IMR-90 (cell line): ENCODE measurements around the gene SLC28A2. TPM values are rescaled to one million over a fixed set of nuclear protein-coding genes. Genes with fewer than 3 reads are reported as not detected.

Experiments used
- ATAC-seq: fragments of 200-7000 bp; cut with Tn5 transposase; 2 replicates; pipeline ENCODE4 v1.9.1; 2020; ENCODE audit warnings: low read depth, mild to moderate bottlenecking, moderate library complexity
- BruUV-seq: library from RNA; stranded (reverse); fragments of 400-500 nt; replicated peaks from 2 replicates; lab custom pipeline; 2021; lab: Mats Ljungman, UMichigan
- CTCF ChIA-PET: fragments of 300-600 bp; formaldehyde crosslinking; extraction: SDS; loops from one replicate; lab custom pipeline; 2021; ENCODE audit warnings: antibody characterized with exemption; lab: Yijun Ruan, JAX
- POLR2A ChIA-PET: fragments of 300-600 bp; sonication (Branson Sonifier 250); formaldehyde crosslinking; loops from one replicate; lab custom pipeline; 2022; ENCODE audit warnings: antibody characterized with exemption; ENCODE audit not compliant: unreplicated experiment; lab: Charles Lee
- DNase-seq: peaks from one replicate; pipeline ENCODE4 v3.0.0; 2013
- H2AFZ ChIP-seq: replicated peaks from 2 replicates; pipeline ENCODE3; 2013; ENCODE audit warnings: low read length, mild to moderate bottlenecking; ENCODE audit not compliant: poor library complexity
- H2AK5ac ChIP-seq: 2 replicates; pipeline ENCODE4 v1.6.1; 2013; ENCODE audit warnings: low read depth, low read length, inconsistent platforms
- H2AK9ac ChIP-seq: replicated peaks from 2 replicates; pipeline ENCODE3; 2013; ENCODE audit warnings: mild to moderate bottlenecking, low read depth, low read length, moderate library complexity; ENCODE audit not compliant: poor library complexity
- H2BK120ac ChIP-seq: 2 replicates; pipeline ENCODE4 v1.6.1; 2013; ENCODE audit warnings: low read depth, low read length, inconsistent platforms
- H2BK15ac ChIP-seq: 3 replicates; pipeline ENCODE4 v1.6.1; 2013; ENCODE audit warnings: low read depth, low read length, inconsistent platforms
- H2BK20ac ChIP-seq: 2 replicates; pipeline ENCODE4 v1.6.1; 2013; ENCODE audit warnings: low read depth, mild to moderate bottlenecking, inconsistent platforms, low read length, moderate library complexity
- H2BK5ac ChIP-seq: 2 replicates; pipeline ENCODE4 v1.6.1; 2013; ENCODE audit warnings: mild to moderate bottlenecking, low read depth, low read length, inconsistent platforms; ENCODE audit not compliant: poor library complexity, severe bottlenecking
- H3K14ac ChIP-seq: replicated peaks from 2 replicates; pipeline ENCODE4 v1.6.1; 2013; ENCODE audit warnings: low read depth, low read length, inconsistent platforms
- H3K18ac ChIP-seq: 2 replicates; pipeline ENCODE4 v1.6.1; 2013; ENCODE audit warnings: low read depth, low read length, control low read depth
- H3K23ac ChIP-seq: 2 replicates; pipeline ENCODE4 v1.6.1; 2013; ENCODE audit warnings: low read depth, low read length, inconsistent platforms
- H3K27ac ChIP-seq: 2 replicates; pipeline ENCODE4 v1.5.1; 2013; ENCODE audit warnings: mild to moderate bottlenecking, control low read depth, low read length; ENCODE audit not compliant: insufficient read depth
- H3K27me3 ChIP-seq: 2 replicates; pipeline ENCODE4 v1.6.1; 2013; ENCODE audit warnings: low read length; ENCODE audit not compliant: control insufficient read depth, insufficient read depth
- H3K36me3 ChIP-seq: 2 replicates; pipeline ENCODE4 v1.6.1; 2013; ENCODE audit warnings: low read length, mixed read lengths; ENCODE audit not compliant: control insufficient read depth, insufficient read depth
- H3K4ac ChIP-seq: 2 replicates; pipeline ENCODE4 v1.6.1; 2013; ENCODE audit warnings: low read depth, low read length, inconsistent platforms
- H3K4me1 ChIP-seq: 2 replicates; pipeline ENCODE4 v1.6.1; 2013; ENCODE audit warnings: low read length, mixed read lengths; ENCODE audit not compliant: control insufficient read depth, insufficient read depth
- H3K4me2 ChIP-seq: 2 replicates; pipeline ENCODE4 v1.6.1; 2013; ENCODE audit warnings: low read depth, mild to moderate bottlenecking, control low read depth, low read length, moderate library complexity
- H3K4me3 ChIP-seq: 2 replicates; pipeline ENCODE4 v1.5.1; 2013; ENCODE audit warnings: low read depth, mild to moderate bottlenecking, control low read depth, low read length, moderate library complexity; ENCODE audit not compliant: insufficient read depth
- H3K56ac ChIP-seq: 2 replicates; pipeline ENCODE4 v1.6.1; 2013; ENCODE audit warnings: low read length, inconsistent platforms; ENCODE audit not compliant: insufficient read depth; ENCODE audit errors: extremely low read depth
- H3K79me1 ChIP-seq, 2 experiments: 2 replicates each; pipeline ENCODE4 v1.6.1; 2013; ENCODE audit warnings: low read length in 2 of 2, inconsistent platforms in 1 of 2, low read depth in 1 of 2
- H3K9ac ChIP-seq: 2 replicates; pipeline ENCODE4 v1.6.1; 2013; ENCODE audit warnings: low read depth, low read length, control low read depth
- H3K9me1 ChIP-seq: 2 replicates; pipeline ENCODE4 v1.6.1; 2013; ENCODE audit warnings: low read length, inconsistent platforms; ENCODE audit not compliant: insufficient read depth
- H3K9me3 ChIP-seq: 2 replicates; pipeline ENCODE4 v1.6.1; 2013; ENCODE audit warnings: low read length; ENCODE audit not compliant: control insufficient read depth, insufficient read depth
- H4K20me1 ChIP-seq: 2 replicates; pipeline ENCODE4 v1.6.1; 2013; ENCODE audit warnings: low read length, inconsistent platforms; ENCODE audit not compliant: insufficient read depth
- H4K5ac ChIP-seq: 2 replicates; pipeline ENCODE4 v1.6.1; 2013; ENCODE audit warnings: mild to moderate bottlenecking, low read depth, low read length, control low read depth
- H4K8ac ChIP-seq, 2 experiments: 2 replicates each; pipeline ENCODE4 v1.6.1; 2013; ENCODE audit warnings: low read depth in 2 of 2, low read length in 2 of 2, control low read depth in 1 of 2, inconsistent platforms in 1 of 2
- H4K91ac ChIP-seq: 2 replicates; pipeline ENCODE4 v1.6.1; 2013; ENCODE audit warnings: low read depth, low read length, inconsistent platforms; ENCODE audit not compliant: insufficient read depth
- MAFK ChIP-seq: IDR thresholded peaks from 2 replicates; pipeline ENCODE4 v1.6.1; 2012; ENCODE audit warnings: low read depth, low read length, improper control_type of control experiment
- SMC3 ChIP-seq: fragments of 150-350 bp; IDR thresholded peaks from 2 replicates; pipeline ENCODE4 v1.6.1; 2016; ENCODE audit warnings: low read depth, mild to moderate bottlenecking, antibody characterized with exemption, low read length, moderate library complexity
- WGBS, 2 experiments: methylation state at CpG; one replicate each; pipeline versions ENCODE4 v1.1.5 to v1.1.7; 2013; ENCODE audit warnings: missing lambda C conversion rate in 2 of 2; ENCODE audit not compliant: insufficient read length in 1 of 2; ENCODE audit errors: extremely low coverage in 2 of 2; 5-methylcytosine and 5-hydroxymethylcytosine counted together
- dilution Hi-C: fragments of 300-500 bp; cut with HindIII; formaldehyde crosslinking; loops from one replicate; pipeline ENCODE4 v1.14.3; 2018; ENCODE audit warnings: low sequenced_read_pairs; ENCODE audit not compliant: unreplicated experiment
- in situ Hi-C: fragments of 300-500 bp; cut with MboI; formaldehyde crosslinking; loops from 3 replicates; pipeline ENCODE4 v1.14.3; 2019; ENCODE audit warnings: low sequenced_read_pairs, inconsistent platforms, mixed read lengths
- intact Hi-C: fragments of 100-400 bp; cut with micrococcal nuclease; formaldehyde crosslinking; loops from 2 replicates; pipeline ENCODE4 v1.10.0; 2022
- polyA plus RNA-seq, 3 experiments: library from polyadenylated mRNA; depleted of rRNA; stranded (reverse); fragments of >200 nt; gene quantifications; 2 replicates each; pipeline ENCODE4 v1.2.3, GENCODE V29; 2012; ENCODE audit warnings: low replicate concordance in 1 of 3
- total RNA-seq: library from RNA; depleted of rRNA; stranded (reverse); fragments of >200 nt; gene quantifications from 2 replicates; pipeline ENCODE4 v1.2.3, GENCODE V29; 2012

SLC28A2 gene
- total and polyA plus RNA-seq, 2 of the 4 experiments (the other 2 are of a cell fraction), result not detected

- H3K23ac ChIP-seq, result no peak overlapping the region
- no peak overlapping the region for H3K4me3 ChIP-seq
- BruUV-seq, result no TSS peak
- no peak for ATAC-seq
- no peak overlapping the region for H2BK20ac ChIP-seq
- H4K5ac ChIP-seq, result no peak overlapping the region
- no peak for TF ChIP-seq MAFK
- TF ChIP-seq SMC3, result no peak
- H2AFZ ChIP-seq, result no peak overlapping the region
- CTCF ChIA-PET, result interaction anchor here (1.1 kb wide), 1 partner anchor 12 kb away, joined by 3 read pairs; no protein-coding TSS in a partner anchor
- no peak overlapping the region for H4K91ac ChIP-seq
- H3K9me1 ChIP-seq, result no peaks in the 10 kb centered on the region
- no peak overlapping the region for H3K27ac ChIP-seq
- no peak overlapping the region for H2BK5ac ChIP-seq
- no peaks in the 10 kb centered on the region for H3K27me3 ChIP-seq
- no peak overlapping the region for H3K14ac ChIP-seq
- no peak overlapping the region for H3K4me2 ChIP-seq
- no peak overlapping the region for H2AK9ac ChIP-seq
- no peak overlapping the region for H4K8ac ChIP-seq
- H2BK120ac ChIP-seq, result no peak overlapping the region
- H2BK15ac ChIP-seq, result no peak overlapping the region
- in situ Hi-C loops (no loop called here), intact Hi-C loops (no loop called here), dilution Hi-C loops (no loop called here)
- H3K36me3 ChIP-seq, result no peaks in the 10 kb centered on the region
- H3K79me1 ChIP-seq, result no peaks in the 10 kb centered on the region
- no peak overlapping the region for H3K56ac ChIP-seq
- H3K4me1 ChIP-seq, result no peaks in the 10 kb centered on the region
- H3K9ac ChIP-seq, result no peak overlapping the region
- no peak for DNase-seq
- H3K9me3 ChIP-seq, result peaks cover 26% of the 10 kb centered on the region
- no peak overlapping the region for H3K4ac ChIP-seq
- no peak overlapping the region for H3K18ac ChIP-seq
- POLR2A ChIA-PET, result no interaction called here
- H4K20me1 ChIP-seq, result no peaks in the 10 kb centered on the region
- no CpG with 5 or more reads among the region's 9 CpGs for WGBS, 2 experiments
- no peak overlapping the region for H2AK5ac ChIP-seq
Measured at GRCh38 chr15:45242289-45242688, 9.7 kb upstream of the SLC28A2 start.
